ENCODE results near the gene ACTR8.
"Not testable (repeated sequence)": the region's sequence is repeated elsewhere in the genome, so short reads cannot be mapped to it uniquely, and the experiment has no call there.

ACTR8 gene

GRCh38 chr3:53881691-53882593 is at the start of gene ACTR8:
Gene ACTR8, minus strand, starts transcription at chr3:53882152. Its CDS starts 51 bp downstream, at chr3:53882101.
- DNase-seq: peak; percentile 55

- not testable (repeated sequence) for DNase-seq
Observed at GRCh38 chr3:53927208-53927872, 45.4 kb upstream of the ACTR8 start.

- DNase-seq: no peak
Observed at GRCh38 chr3:53921296-53921695, 39.3 kb upstream of the ACTR8 start.

GRCh38 chr3:53919741-53920140 is 37.8 kb upstream of the ACTR8 start:
- no peak for DNase-seq

GRCh38 chr3:53913401-53913800 is 31.4 kb upstream of the ACTR8 start:
- no peak for DNase-seq

GRCh38 chr3:53902711-53903110 is 20.8 kb upstream of the ACTR8 start:
- no peak for DNase-seq

- no peak for DNase-seq
Observed at GRCh38 chr3:53902067-53902466, 20.1 kb upstream of the ACTR8 start.

GRCh38 chr3:53900666-53901331 is 18.8 kb upstream of the ACTR8 start:
- DNase-seq: no peak

- no peak for DNase-seq
Observed at GRCh38 chr3:53899750-53900149, 17.8 kb upstream of the ACTR8 start.

GRCh38 chr3:53892286-53892637 is 10.3 kb upstream of the ACTR8 start:
- DNase-seq: no peak

- DNase-seq: peak; percentile 95
Observed at GRCh38 chr3:53891497-53892285, 9.7 kb upstream of the ACTR8 start, which contains the start of gene SELENOK. Gene SELENOK, minus strand, starts transcription at chr3:53891859.

GRCh38 chr3:53890726-53891475 is 8.9 kb upstream of the ACTR8 start:
- peak; percentile 4 for DNase-seq

- DNase-seq: no peak
Observed at GRCh38 chr3:53888232-53888631, 6.3 kb upstream of the ACTR8 start.

- DNase-seq: no peak
Observed at GRCh38 chr3:53887446-53887845, 5.5 kb upstream of the ACTR8 start.

GRCh38 chr3:53885239-53885638 is 3.3 kb upstream of the ACTR8 start:
- DNase-seq: no peak

GRCh38 chr3:53884623-53885022 is 2.7 kb upstream of the ACTR8 start:
- no peak for DNase-seq

- DNase-seq: no peak
Observed at GRCh38 chr3:53883008-53883407, 1.1 kb upstream of the ACTR8 start.

- DNase-seq: no peak
Observed at GRCh38 chr3:53880396-53881345, 1.3 kb downstream of the ACTR8 start.

GRCh38 chr3:53865732-53866499 is 16.0 kb downstream of the ACTR8 start:
- no peak for DNase-seq

- no peak for DNase-seq
Observed at GRCh38 chr3:53863145-53863544, 18.8 kb downstream of the ACTR8 start.
